HG02763 (cell line): ENCODE data around the gene C2CD4B.

Experiments
- ATAC-seq: cut with Tn5 transposase; IDR thresholded peaks from one replicate; pipeline ENCODE4 v1.9.1; 2021; ENCODE audit warnings: mild to moderate bottlenecking, moderate library complexity; ENCODE audit not compliant: unreplicated experiment

The C2CD4B gene

DNA sequence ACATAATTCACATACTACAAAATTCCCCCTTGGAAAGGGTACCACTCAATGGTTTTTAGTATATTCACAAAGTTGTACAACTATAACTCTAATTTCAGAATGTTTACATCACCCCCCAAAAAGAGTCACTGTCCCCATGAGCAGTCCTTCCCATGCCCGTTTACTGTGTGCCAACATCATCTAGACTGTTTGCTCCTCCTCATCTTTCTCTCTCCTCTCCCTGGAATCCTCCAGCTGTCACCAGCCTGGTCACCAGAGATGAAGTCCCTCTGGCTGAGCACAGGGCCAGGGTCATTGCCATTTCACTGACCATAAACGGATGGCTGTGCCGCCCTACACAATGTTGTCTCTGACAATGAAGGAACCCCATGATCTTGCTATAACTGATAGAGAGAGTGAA is 45.2 kb downstream of the C2CD4B start:
- no peak for ATAC-seq

- no peak for ATAC-seq
Observed at GRCh38 chr15:62119227-62119864, 45.7 kb downstream of the C2CD4B start.

- no peak for ATAC-seq
Observed at GRCh38 chr15:62118520-62119226, 46.4 kb downstream of the C2CD4B start.

- no peak for ATAC-seq
Observed at GRCh38 chr15:62115847-62116246, 49.2 kb downstream of the C2CD4B start.
